Right lobe of liver (tissue), 6 donors: ENCODE results near the gene GH1. TPM values are rescaled to one million over a fixed set of nuclear protein-coding genes. Genes with fewer than 3 reads are reported as not detected.
"Not testable (repeated sequence)": the region's sequence is repeated elsewhere in the genome, so short reads cannot be mapped to it uniquely, and the experiment has no call there.

Experiments
- ATAC-seq, 4 donors: fragments of 200-7000 bp; cut with Tn5 transposase; one replicate each; pipeline ENCODE4 v1.9.1; 2020; ENCODE audit warnings: mild to moderate bottlenecking in 4 of 4, moderate library complexity in 4 of 4
- DNase-seq, 3 donors: peaks; one replicate each; pipeline ENCODE4 v3.0.0-alpha.2; 2020
- H3K27ac ChIP-seq, 3 donors: fragments of 200-600 bp; one replicate each; pipeline ENCODE4 v1.8.0; 2022
- H3K27me3 ChIP-seq, 2 donors: fragments of 200-600 bp; one replicate each; pipeline ENCODE4 v1.8.0; 2022
- H3K36me3 ChIP-seq, 4 donors: fragments of 200-600 bp; sonication (generic) in 1 of 4; one replicate each; pipeline versions ENCODE4 v1.5.1 to v1.8.0; 2017 to 2022; ENCODE audit warnings: control low read depth in 1 of 4
- H3K4me1 ChIP-seq, 4 donors: fragments of 200-600 bp; sonication (generic) in 1 of 4; one replicate each; pipeline versions ENCODE4 v1.5.1 to v1.8.0; 2017 to 2022; ENCODE audit warnings: control low read depth in 1 of 4
- H3K4me3 ChIP-seq, 3 donors: fragments of 200-600 bp; one replicate each; pipeline ENCODE4 v1.8.0; 2022
- H3K9me3 ChIP-seq, 4 donors: fragments of 200-600 bp; sonication (generic) in 1 of 4; one replicate each; pipeline versions ENCODE4 v1.5.1 to v1.8.0; 2017 to 2022; ENCODE audit warnings: control low read depth in 1 of 4
- POLR2A ChIP-seq: fragments of 450-650 bp; IDR thresholded peaks from one replicate; pipeline ENCODE4 v1.6.1; 2017; ENCODE audit warnings: antibody characterized with exemption, mild to moderate bottlenecking
- WGBS: methylation state at CpG from one replicate; pipeline ENCODE4 v1.1.6; 2018; ENCODE audit warnings: low coverage, low lambda C conversion rate; ENCODE audit not compliant: insufficient coverage; ENCODE audit errors: missing lambda C conversion rate; 5-methylcytosine and 5-hydroxymethylcytosine counted together
- intact Hi-C, 2 donors: fragments of 100-400 bp; cut with DNase I; formaldehyde crosslinking; loops; one replicate each; pipeline versions ENCODE4 v1.11.2 to v1.14.1; 2022
- total RNA-seq, 6 experiments: library from RNA; depleted of rRNA in 2 of 6; stranded (reverse); fragments of >200 nt in 2 of 6; fragmentation: NEBNext Ultra II Directional in 3 of 6; extraction: Animal tissue kit (Norgen Biotek cat#: 25700) in 3 of 6; gene quantifications; one replicate each; pipeline versions ENCODE4 v1.1.0 to v1.2.4, GENCODE V29; 2016 to 2023
- TF ChIP-seq, protein P1 (sequence below), 4 donors: fragments of 200-600 bp in 3 of 4; fragments of 450-650 bp in 1 of 4; IDR thresholded peaks; one replicate each; pipeline versions ENCODE4 v1.5.1 to v1.8.0; 2016 to 2022; ENCODE audit warnings: antibody characterized with exemption in 4 of 4, mild to moderate bottlenecking in 2 of 4
- donor health status: DM: no; HTN: yes; CAD: no.
- donor health status: DM: no; HTN: no; CAD: no.
- donor health status: DM: no; HTN: no; CAD: no.
- donor health status: DM: no; HTN: yes; CAD: no.
- donor health status: DM: no; HTN: yes; CAD: no.

The GH1 gene
- total RNA-seq, 6 experiments from 2014 or later: not detected

GRCh38 chr17:63917646-63918045 lies 993 bp downstream of the GH1 start:
- DNase-seq (peak in 1 of 3 donors; percentile 44), ATAC-seq (no peak)
- WGBS: 33% methylated on average over 1 of the region's 13 CpGs
- intact Hi-C loops: loop anchor here in 1 of 2 donors (10.0 kb wide), 1 partner anchor 217 kb away; the partner anchor contains the start of gene ERN1
- Histone ChIP-seq H3K4me3 (no peak overlapping the region), H3K9me3 (no peaks in the 10 kb centered on the region), H3K27me3 (no peaks in the 10 kb centered on the region), H3K27ac (no peak overlapping the region), H3K4me1 (no peaks in the 10 kb centered on the region), H3K36me3 (no peaks in the 10 kb centered on the region)
- TF ChIP-seq POLR2A: no peak
- TF ChIP-seq, protein P1, sequence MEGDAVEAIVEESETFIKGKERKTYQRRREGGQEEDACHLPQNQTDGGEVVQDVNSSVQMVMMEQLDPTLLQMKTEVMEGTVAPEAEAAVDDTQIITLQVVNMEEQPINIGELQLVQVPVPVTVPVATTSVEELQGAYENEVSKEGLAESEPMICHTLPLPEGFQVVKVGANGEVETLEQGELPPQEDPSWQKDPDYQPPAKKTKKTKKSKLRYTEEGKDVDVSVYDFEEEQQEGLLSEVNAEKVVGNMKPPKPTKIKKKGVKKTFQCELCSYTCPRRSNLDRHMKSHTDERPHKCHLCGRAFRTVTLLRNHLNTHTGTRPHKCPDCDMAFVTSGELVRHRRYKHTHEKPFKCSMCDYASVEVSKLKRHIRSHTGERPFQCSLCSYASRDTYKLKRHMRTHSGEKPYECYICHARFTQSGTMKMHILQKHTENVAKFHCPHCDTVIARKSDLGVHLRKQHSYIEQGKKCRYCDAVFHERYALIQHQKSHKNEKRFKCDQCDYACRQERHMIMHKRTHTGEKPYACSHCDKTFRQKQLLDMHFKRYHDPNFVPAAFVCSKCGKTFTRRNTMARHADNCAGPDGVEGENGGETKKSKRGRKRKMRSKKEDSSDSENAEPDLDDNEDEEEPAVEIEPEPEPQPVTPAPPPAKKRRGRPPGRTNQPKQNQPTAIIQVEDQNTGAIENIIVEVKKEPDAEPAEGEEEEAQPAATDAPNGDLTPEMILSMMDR (IDR thresholded peaks at IDR 0.05): no peak

GRCh38 chr17:63917206-63917605 lies 1.4 kb downstream of the GH1 start:
- not testable (repeated sequence) for H3K4me3 ChIP-seq, DNase-seq, H3K27ac ChIP-seq, H3K4me1 ChIP-seq, H3K9me3 ChIP-seq, H3K36me3 ChIP-seq, ATAC-seq, H3K27me3 ChIP-seq
- no CpG with 5 or more reads among the region's 11 CpGs for WGBS
- intact Hi-C loops: loop anchor here in 1 of 2 donors (10.0 kb wide), 1 partner anchor 218 kb away; the partner anchor contains the start of gene ERN1

- DNase-seq (no peak), ATAC-seq (no peak)
- Histone ChIP-seq H3K4me3 (no peak overlapping the region), H3K27ac (no peak overlapping the region), H3K27me3 (no peaks in the 10 kb centered on the region), H3K9me3 (no peaks in the 10 kb centered on the region), H3K36me3 (no peaks in the 10 kb centered on the region), H3K4me1 (no peaks in the 10 kb centered on the region)
- intact Hi-C loops: loop anchor here in 1 of 2 donors (10.0 kb wide), 1 partner anchor 218 kb away; the partner anchor contains the start of gene ERN1
- WGBS: 63% methylated on average over 4 of the region's 12 CpGs
- TF ChIP-seq POLR2A: no peak
These were observed 2.0 kb downstream of the GH1 start for GRCh38 chr17:63916566-63917185.

GRCh38 chr17:63915753-63916152 lies 2.9 kb downstream of the GH1 start:
- H3K4me1 ChIP-seq, H3K27ac ChIP-seq, H3K27me3 ChIP-seq, DNase-seq, H3K4me3 ChIP-seq, H3K9me3 ChIP-seq, H3K36me3 ChIP-seq, ATAC-seq: not testable (repeated sequence)
- intact Hi-C loops: loop anchor here in 1 of 2 donors (10.0 kb wide), 1 partner anchor 219 kb away; the partner anchor contains the start of gene ERN1
- 53% methylated on average over 3 of the region's 10 CpGs for WGBS

DNA sequence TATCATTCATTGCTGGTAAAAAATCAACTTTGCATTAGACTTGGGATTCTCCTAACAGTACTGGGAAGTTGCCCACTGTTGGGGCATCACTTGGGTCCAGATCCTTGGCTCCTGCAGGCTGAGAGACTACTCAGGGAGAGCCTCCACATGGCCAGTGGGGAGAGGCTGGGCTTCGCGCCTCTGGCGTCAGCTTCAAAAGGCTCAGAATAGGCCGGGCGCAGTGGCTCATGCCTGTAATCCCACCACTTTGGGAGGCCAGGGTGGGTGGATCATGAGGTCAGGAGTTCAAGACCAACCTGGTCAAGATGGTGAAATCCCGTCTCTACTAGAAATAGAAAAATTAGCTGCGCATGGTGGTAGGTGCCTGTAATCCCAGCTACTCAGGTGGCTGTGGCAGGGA lies 4.2 kb downstream of the GH1 start:
- Histone ChIP-seq H3K36me3 (no peaks in the 10 kb centered on the region), H3K4me3 (no peak overlapping the region), H3K27me3 (no peaks in the 10 kb centered on the region), H3K4me1 (no peaks in the 10 kb centered on the region), H3K27ac (no peak overlapping the region), H3K9me3 (no peaks in the 10 kb centered on the region)
- TF ChIP-seq, protein P1 (IDR thresholded peaks at IDR 0.05): no peak
- no peak for TF ChIP-seq POLR2A
- DNase-seq: no peak
- no peak for ATAC-seq
- 97% methylated on average over 7 of the region's 7 CpGs for WGBS
- intact Hi-C loops: loop anchor here in 1 of 2 donors (5.0 to 10.0 kb wide), 2 partner anchors 113 to 220 kb away; partner anchors contain the start of gene ERN1

DNA sequence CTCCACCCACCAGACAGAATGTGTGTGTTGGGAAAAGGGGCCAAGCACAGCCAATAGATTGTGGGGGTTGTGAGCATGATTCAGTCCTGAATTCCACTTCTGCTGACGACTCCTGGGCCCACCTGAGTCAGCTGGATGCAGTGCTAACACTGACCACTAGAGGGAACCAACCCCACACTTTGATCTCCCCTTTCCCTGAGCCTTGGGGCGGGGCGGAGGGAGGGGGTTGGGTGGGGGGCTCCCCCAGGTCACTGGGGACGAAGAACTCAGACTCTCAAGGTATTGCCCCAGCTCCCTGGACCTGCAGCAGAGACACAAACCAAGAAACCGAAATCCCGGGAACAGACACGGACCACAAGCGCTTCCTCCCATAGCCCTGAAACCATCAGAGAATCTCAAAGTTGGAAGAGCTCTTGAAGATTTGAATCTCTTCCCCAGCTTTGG lies 7.0 kb downstream of the GH1 start:
- H3K4me3 ChIP-seq: no peak overlapping the region
- no peaks in the 10 kb centered on the region for H3K9me3 ChIP-seq
- H3K4me1 ChIP-seq: no peaks in the 10 kb centered on the region
- intact Hi-C loops: loop anchor here in 1 of 2 donors (5.0 to 10.0 kb wide), 2 partner anchors 116 to 223 kb away; partner anchors contain the start of gene ERN1
- WGBS: 0% methylated on average over 1 of the region's 8 CpGs
- no peaks in the 10 kb centered on the region for H3K36me3 ChIP-seq
- H3K27me3 ChIP-seq: no peaks in the 10 kb centered on the region
- H3K27ac ChIP-seq: no peak overlapping the region
- ATAC-seq (peak; percentile 72 to 87 (median 81)), DNase-seq (peak in 1 of 3 donors; percentile 48)
- TF ChIP-seq, protein P1 (IDR thresholded peaks at IDR 0.05): peak; percentile 54 to 79 (median 77)
- TF ChIP-seq POLR2A: no peak
